CD4-positive, alpha-beta memory T cell (primary cell): ENCODE data around the gene TNIK. TPM values are rescaled to one million over a fixed set of nuclear protein-coding genes. Genes with fewer than 3 reads are reported as not detected.

Experiments used
- CTCF ChIA-PET: fragments of 350-600 bp; sonication (Branson Sonifier 250); formaldehyde crosslinking; loops from one replicate; lab custom pipeline; 2021; ENCODE audit warnings: inconsistent platforms; ENCODE audit not compliant: partially characterized antibody; lab: Charles Lee
- POLR2A ChIA-PET: fragments of 350-600 bp; sonication (Branson Sonifier 250); formaldehyde crosslinking; loops from one replicate; lab custom pipeline; 2021; ENCODE audit not compliant: partially characterized antibody; lab: Charles Lee
- DNase-seq, 5 donors: peaks; one replicate each; pipeline versions ENCODE4 v3.0.0 to v3.0.0-alpha.2; 2020 to 2022; ENCODE audit warnings: mixed read lengths in 1 of 5
- H3K27ac ChIP-seq: one replicate; pipeline ENCODE4 v1.7.0; 2013; ENCODE audit warnings: low read depth, low read length
- H3K27me3 ChIP-seq: 2 replicates; pipeline ENCODE4 v1.7.0; 2013; ENCODE audit warnings: mild to moderate bottlenecking, low read length, moderate library complexity; ENCODE audit not compliant: insufficient read depth
- H3K36me3 ChIP-seq: 2 replicates; pipeline ENCODE4 v1.7.0; 2013; ENCODE audit warnings: mild to moderate bottlenecking, low read length, moderate library complexity; ENCODE audit not compliant: insufficient read depth
- H3K4me1 ChIP-seq: 2 replicates; pipeline ENCODE4 v1.7.0; 2013; ENCODE audit warnings: mild to moderate bottlenecking, low read length, moderate library complexity; ENCODE audit not compliant: insufficient read depth
- H3K4me3 ChIP-seq, 2 donors: one replicate each; pipeline ENCODE4 v1.7.0; 2013; ENCODE audit warnings: low read length in 2 of 2, mild to moderate bottlenecking in 1 of 2
- H3K9me3 ChIP-seq, 2 donors: one replicate each; pipeline ENCODE4 v1.7.0; 2013; ENCODE audit warnings: low read length in 2 of 2, control low read depth in 1 of 2; ENCODE audit not compliant: control insufficient read depth in 1 of 2
- H3K27ac Mint-ChIP-seq, 7 donors: one replicate each; pipeline ENCODE4 v1.8.0; 2020 to 2021; ENCODE audit warnings: mixed read lengths in 7 of 7, mild to moderate bottlenecking in 6 of 7, inconsistent platforms in 3 of 7, moderate library complexity in 3 of 7
- H3K27me3 Mint-ChIP-seq, 2 donors: one replicate each; pipeline ENCODE4 v1.8.0; 2020 to 2021; ENCODE audit warnings: mixed read lengths in 2 of 2
- H3K36me3 Mint-ChIP-seq, 2 donors: one replicate each; pipeline ENCODE4 v1.8.0; 2020 to 2021; ENCODE audit warnings: mixed read lengths in 2 of 2, inconsistent platforms in 1 of 2, mild to moderate bottlenecking in 1 of 2
- H3K4me1 Mint-ChIP-seq, 4 donors: one replicate each; pipeline ENCODE4 v1.8.0; 2020 to 2021; ENCODE audit warnings: mixed read lengths in 4 of 4, mild to moderate bottlenecking in 1 of 4
- H3K4me3 Mint-ChIP-seq, 8 donors: one replicate each; pipeline ENCODE4 v1.8.0; 2020 to 2021; ENCODE audit warnings: mixed read lengths in 8 of 8, mild to moderate bottlenecking in 7 of 8, moderate library complexity in 6 of 8, inconsistent platforms in 3 of 8
- H3K9me3 Mint-ChIP-seq, 8 donors: one replicate each; pipeline ENCODE4 v1.8.0; 2020 to 2021; ENCODE audit warnings: mixed read lengths in 8 of 8, mild to moderate bottlenecking in 5 of 8, inconsistent platforms in 3 of 8, moderate library complexity in 1 of 8
- intact Hi-C: fragments of 100-400 bp; cut with micrococcal nuclease; formaldehyde crosslinking; loops from one replicate; pipeline ENCODE4 v1.15.1; 2023
- polyA plus RNA-seq, 2 donors: library from polyadenylated mRNA; unstranded; fragments of 300-500 nt; fragmentation: Illumina TruSeq; gene quantifications; one replicate each; pipeline ENCODE4 v1.2.3, GENCODE V29; 2021
- total RNA-seq, 2 experiments: library from RNA; stranded (reverse); gene quantifications; one replicate each; pipeline ENCODE4 v1.2.3, GENCODE V29; 2021

Gene TNIK
- total and polyA plus RNA-seq, 4 experiments from 2014 or later: 14.6 to 93.5 (median 58.1) TPM

DNA sequence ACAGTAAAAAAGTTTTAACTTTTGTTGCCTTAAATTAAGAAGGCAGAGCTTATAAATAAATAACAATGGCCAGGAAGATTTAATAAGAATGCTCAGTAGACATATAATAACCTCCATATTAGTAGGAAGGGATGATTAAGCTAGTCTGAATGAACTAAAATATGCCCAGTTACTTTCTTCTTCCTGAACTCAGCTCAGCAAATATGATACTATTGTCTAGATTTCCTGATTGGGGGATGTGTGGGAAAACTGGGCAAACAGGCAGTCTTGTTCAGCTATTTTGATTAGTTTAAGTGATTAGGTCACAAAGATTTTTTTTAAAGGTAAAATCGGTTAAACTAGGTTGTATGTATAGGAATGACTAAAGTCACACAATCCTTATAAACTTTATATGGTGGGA, 266.5 kb downstream of the TNIK start:
- Histone ChIP-seq H3K4me3 (no peak overlapping the region), H3K4me1 (no peaks in the 10 kb centered on the region), H3K9me3 (no peaks in the 10 kb centered on the region), H3K36me3 (no peaks in the 10 kb centered on the region), H3K27me3 (no peaks in the 10 kb centered on the region), H3K27ac (no peak overlapping the region)
- peaks cover 40 to 59% of the 10 kb centered on the region in 2 donors for H3K36me3 Mint-ChIP-seq
- no peak for DNase-seq
- no peak overlapping the region for H3K4me3 Mint-ChIP-seq
- peaks cover 5 to 13% (median 11%) of the 10 kb centered on the region in 4 donors for H3K4me1 Mint-ChIP-seq
- no peaks in the 10 kb centered on the region for H3K27me3 Mint-ChIP-seq
- H3K9me3 Mint-ChIP-seq: no peaks in the 10 kb centered on the region
- ChIA-PET CTCF (interaction anchor here (1.0 to 1.6 kb wide), 2 partner anchors 13 to 373 kb away, joined by 3 to 5 read pairs; no protein-coding TSS in a partner anchor), POLR2A (interaction anchor here (0.5 to 0.6 kb wide), 2 partner anchors 80 to 88 kb away, joined by 3 to 4 read pairs; no protein-coding TSS in a partner anchor)
- intact Hi-C loops: no loop called here
- H3K27ac Mint-ChIP-seq: peak overlapping the region in 1 of 7 donors; percentile 60

- Histone ChIP-seq H3K9me3 (no peaks in the 10 kb centered on the region), H3K27ac (no peak overlapping the region), H3K36me3 (no peaks in the 10 kb centered on the region), H3K27me3 (no peaks in the 10 kb centered on the region), H3K4me1 (no peaks in the 10 kb centered on the region), H3K4me3 (no peak overlapping the region)
- peaks cover 4 to 14% (median 13%) of the 10 kb centered on the region in 4 donors for H3K4me1 Mint-ChIP-seq
- H3K27me3 Mint-ChIP-seq: no peaks in the 10 kb centered on the region
- H3K27ac Mint-ChIP-seq: peak overlapping the region in 2 of 7 donors; percentile 24 to 54
- no peaks in the 10 kb centered on the region for H3K9me3 Mint-ChIP-seq
- H3K4me3 Mint-ChIP-seq: no peak overlapping the region
- no peak for DNase-seq
- ChIA-PET POLR2A (no interaction called here), CTCF (interaction anchor here (1.6 kb wide), 1 partner anchor 374 kb away, joined by 5 read pairs; no protein-coding TSS in a partner anchor)
- intact Hi-C loops: no loop called here
- H3K36me3 Mint-ChIP-seq: peaks cover 42 to 49% of the 10 kb centered on the region in 2 donors
Observed at GRCh38 chr3:171192176-171192854, 267.9 kb downstream of the TNIK start.

DNA sequence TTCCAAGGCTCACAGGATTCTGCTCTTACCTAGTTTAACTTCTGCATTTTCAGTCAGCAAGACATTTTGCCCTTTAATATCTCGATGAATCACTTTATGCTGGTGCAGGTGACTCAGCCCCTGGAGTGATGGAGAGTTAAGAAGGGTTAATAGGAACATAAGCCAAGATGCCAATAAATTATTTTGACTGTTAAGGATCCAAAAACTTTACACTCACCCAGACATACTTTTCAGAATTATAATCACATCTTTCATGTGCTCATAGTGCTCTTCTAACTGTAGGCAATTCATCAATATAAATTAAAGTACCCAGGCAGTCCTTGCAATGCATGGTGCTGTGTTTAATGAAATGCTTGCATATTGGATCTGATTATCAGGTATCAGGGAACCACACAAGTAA, 269.5 kb downstream of the TNIK start:
- Histone ChIP-seq H3K27me3 (no peaks in the 10 kb centered on the region), H3K36me3 (no peaks in the 10 kb centered on the region), H3K27ac (no peak overlapping the region), H3K9me3 (no peaks in the 10 kb centered on the region), H3K4me1 (peaks cover 5% of the 10 kb centered on the region), H3K4me3 (no peak overlapping the region)
- DNase-seq: no peak
- Mint-ChIP-seq H3K27ac (peak overlapping the region in 1 of 7 donors; percentile 57), H3K36me3 (peaks cover 46% of the 10 kb centered on the region in 2 donors), H3K4me1 (peaks cover 12 to 16% (median 16%) of the 10 kb centered on the region in 4 donors), H3K9me3 (no peaks in the 10 kb centered on the region), H3K27me3 (no peaks in the 10 kb centered on the region), H3K4me3 (no peak overlapping the region)
- intact Hi-C loops: no loop called here
- POLR2A ChIA-PET: no interaction called here
- CTCF ChIA-PET: no interaction called here

GRCh38 chr3:171189394-171190080, 270.7 kb downstream of the TNIK start:
- Histone ChIP-seq H3K27ac (no peak overlapping the region), H3K4me1 (peaks cover 17% of the 10 kb centered on the region), H3K4me3 (no peak overlapping the region), H3K9me3 (no peaks in the 10 kb centered on the region), H3K36me3 (no peaks in the 10 kb centered on the region), H3K27me3 (no peaks in the 10 kb centered on the region)
- no peaks in the 10 kb centered on the region for H3K9me3 Mint-ChIP-seq
- ChIA-PET POLR2A (no interaction called here), CTCF (interaction anchor here (0.5 to 5.7 kb wide), 4 partner anchors 26 to 377 kb away, joined by 3 to 74 read pairs (median 9); partner anchors contain the start of gene TNIK)
- no peak overlapping the region for H3K4me3 Mint-ChIP-seq
- H3K27me3 Mint-ChIP-seq: no peaks in the 10 kb centered on the region
- H3K36me3 Mint-ChIP-seq: peaks cover 46 to 50% of the 10 kb centered on the region in 2 donors
- peaks cover 21 to 26% (median 23%) of the 10 kb centered on the region in 4 donors for H3K4me1 Mint-ChIP-seq
- H3K27ac Mint-ChIP-seq: peak overlapping the region in 5 of 7 donors; percentile 15 to 55 (median 30)
- DNase-seq: no peak
- intact Hi-C loops: no loop called here

GRCh38 chr3:171187706-171188290, 272.4 kb downstream of the TNIK start:
- H3K36me3 ChIP-seq: peaks cover 3% of the 10 kb centered on the region
- H3K9me3 Mint-ChIP-seq: no peaks in the 10 kb centered on the region
- no peak overlapping the region for H3K4me3 Mint-ChIP-seq
- DNase-seq: peak; percentile 25 to 37 (median 31)
- no peak overlapping the region for H3K27ac ChIP-seq
- H3K9me3 ChIP-seq: no peaks in the 10 kb centered on the region
- H3K27me3 ChIP-seq: no peaks in the 10 kb centered on the region
- ChIA-PET POLR2A (interaction anchor here (1.1 to 1.2 kb wide), 2 partner anchors 22 to 83 kb away, joined by 3 read pairs; no protein-coding TSS in a partner anchor), CTCF (interaction anchor here (0.9 to 5.7 kb wide), 16 partner anchors 14 to 1153 kb away, joined by 3 to 74 read pairs (median 4); partner anchors contain the start of gene TNIK)
- no peaks in the 10 kb centered on the region for H3K27me3 Mint-ChIP-seq
- H3K36me3 Mint-ChIP-seq: peaks cover 40 to 49% of the 10 kb centered on the region in 2 donors
- peaks cover 28 to 34% (median 31%) of the 10 kb centered on the region in 4 donors for H3K4me1 Mint-ChIP-seq
- no peak overlapping the region for H3K4me3 ChIP-seq
- no peak overlapping the region for H3K27ac Mint-ChIP-seq
- intact Hi-C loops: loop anchor here (1.0 kb wide), 4 partner anchors 87 to 379 kb away; partner anchors contain the start of gene TNIK
- peaks cover 21% of the 10 kb centered on the region for H3K4me1 ChIP-seq

GRCh38 chr3:171186817-171187500, 273.2 kb downstream of the TNIK start:
- Mint-ChIP-seq H3K27ac (peak overlapping the region in 1 of 7 donors; percentile 85), H3K4me1 (peaks cover 30 to 36% (median 33%) of the 10 kb centered on the region in 4 donors)
- intact Hi-C loops: loop anchor here (1.0 kb wide), 4 partner anchors 87 to 379 kb away; partner anchors contain the start of gene TNIK

More at GRCh38 chr3:171186817-171187500, 273.2 kb downstream of the TNIK start:
- Histone ChIP-seq H3K27ac (no peak overlapping the region), H3K27me3 (no peaks in the 10 kb centered on the region), H3K4me1 (peaks cover 21% of the 10 kb centered on the region), H3K36me3 (peaks cover 7% of the 10 kb centered on the region), H3K9me3 (no peaks in the 10 kb centered on the region), H3K4me3 (no peak overlapping the region)
- no peaks in the 10 kb centered on the region for H3K27me3 Mint-ChIP-seq
- H3K36me3 Mint-ChIP-seq: peaks cover 40 to 53% of the 10 kb centered on the region in 2 donors
- DNase-seq: no peak
- POLR2A ChIA-PET: interaction anchor here (0.7 to 1.2 kb wide), 3 partner anchors 21 to 272 kb away, joined by 3 to 4 read pairs (median 3); no protein-coding TSS in a partner anchor
- H3K9me3 Mint-ChIP-seq: no peaks in the 10 kb centered on the region
- CTCF ChIA-PET: interaction anchor here (0.7 to 5.7 kb wide), 18 partner anchors 10 to 1154 kb away, joined by 3 to 74 read pairs (median 4); partner anchors contain the start of gene TNIK
- H3K4me3 Mint-ChIP-seq: no peak overlapping the region
